Lung microvascular endothelial cell (primary cell): ENCODE measurements around the gene GLI3. TPM values are rescaled to one million over a fixed set of nuclear protein-coding genes. Genes with fewer than 3 reads are reported as not detected.

ENCODE experiments used
- DNase-seq, 2 donors: peaks; one replicate each; pipeline versions ENCODE4 v3.0.0 to v3.0.0-alpha.2; 2010; ENCODE audit warnings: low read depth in 2 of 2
- total RNA-seq: library from RNA; depleted of rRNA; stranded (reverse); fragments of >200 nt; gene quantifications from 2 replicates; pipeline ENCODE4 v1.2.1, GENCODE V29; 2014

Gene GLI3
- total RNA-seq, 1 donor from 2014 or later, result under 0.01 TPM

GRCh38 chr7:42143711-42144600 is 93.1 kb downstream of the GLI3 start:
- peak in 1 of 2 donors; percentile 20 for DNase-seq

DNA sequence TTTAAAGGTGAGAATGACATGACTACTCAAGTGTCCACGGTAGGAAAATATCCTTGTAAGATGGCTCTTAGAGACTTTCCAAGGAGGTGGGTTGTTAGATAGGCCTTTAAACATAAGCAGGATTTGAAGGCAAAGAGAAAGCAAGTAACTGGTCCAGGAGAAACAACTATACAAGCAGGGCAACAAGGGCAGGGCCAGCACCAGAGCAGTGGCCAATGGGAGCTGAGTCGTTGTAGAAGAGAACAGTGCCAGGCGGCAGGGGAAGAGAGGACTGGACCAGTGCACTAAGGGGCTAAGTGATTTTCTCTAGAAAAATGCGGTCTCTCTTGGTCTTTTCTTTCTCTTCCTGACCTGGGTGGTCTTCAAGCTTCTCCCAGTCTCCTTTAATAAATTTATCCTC is 94.9 kb downstream of the GLI3 start:
- no peak for DNase-seq

- DNase-seq, result no peak
These were observed 97.3 kb downstream of the GLI3 start for GRCh38 chr7:42139751-42140150.

DNA sequence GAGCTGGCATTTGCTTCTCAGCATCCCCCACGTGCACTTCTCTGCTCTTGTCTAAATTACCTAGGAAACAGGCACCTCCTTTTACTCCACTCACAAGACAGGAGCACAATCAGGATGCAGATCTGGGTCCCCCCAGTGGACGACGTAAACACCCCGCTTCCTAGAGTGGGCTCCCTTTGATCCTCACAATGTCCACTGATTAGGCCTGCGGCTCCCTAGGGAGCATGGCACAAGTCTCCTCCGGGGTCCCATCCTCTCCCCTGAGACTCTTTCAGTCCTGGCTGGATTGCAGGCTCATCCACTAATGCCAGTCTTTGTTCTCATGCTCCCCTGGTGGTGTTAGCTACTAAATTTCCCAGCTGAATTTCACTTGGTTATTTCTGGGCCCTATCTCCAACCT is 98.3 kb downstream of the GLI3 start:
- DNase-seq, result no peak

- peak in 1 of 2 donors; percentile 37 for DNase-seq
These were observed 99.1 kb downstream of the GLI3 start for GRCh38 chr7:42137941-42138340.

DNA sequence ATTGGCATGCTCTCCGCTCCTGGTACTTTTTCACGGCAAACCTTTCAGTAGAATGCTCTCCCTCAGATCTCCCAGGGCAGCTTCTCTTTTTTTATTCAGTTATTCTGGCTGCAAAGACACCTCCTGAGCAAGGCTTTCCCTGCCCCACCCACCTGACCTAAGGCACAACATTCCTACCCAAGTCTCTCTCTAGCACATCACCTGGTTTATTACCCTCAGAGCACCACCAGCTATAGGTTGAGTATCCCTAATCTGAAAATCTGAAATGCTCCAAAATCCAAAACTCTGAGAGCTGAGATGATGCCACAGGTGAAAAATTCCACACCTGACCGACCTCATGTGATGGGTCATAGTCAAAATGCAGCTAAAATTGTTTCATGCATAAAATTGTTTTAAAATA is 99.6 kb downstream of the GLI3 start:
- no peak for DNase-seq

- DNase-seq, result no peak
These were observed 101.3 kb downstream of the GLI3 start for GRCh38 chr7:42135728-42136127.

GRCh38 chr7:42134276-42134876 is 102.6 kb downstream of the GLI3 start:
- DNase-seq, result no peak

- no peak for DNase-seq
These were observed 103.7 kb downstream of the GLI3 start for GRCh38 chr7:42133321-42133720.

- peak in 1 of 2 donors; percentile 49 for DNase-seq
These were observed 108.3 kb downstream of the GLI3 start for GRCh38 chr7:42128703-42129102.

GRCh38 chr7:42127232-42127622 is 109.8 kb downstream of the GLI3 start:
- no peak for DNase-seq

GRCh38 chr7:42126475-42127231 is 110.4 kb downstream of the GLI3 start:
- DNase-seq, result no peak

- DNase-seq, result no peak
These were observed 111.7 kb downstream of the GLI3 start for GRCh38 chr7:42125321-42125720.

- DNase-seq, result peak in 1 of 2 donors; percentile 27
These were observed 113.3 kb downstream of the GLI3 start for GRCh38 chr7:42123716-42124115.

- no peak for DNase-seq
These were observed 116.8 kb downstream of the GLI3 start for GRCh38 chr7:42120191-42120590.

DNA sequence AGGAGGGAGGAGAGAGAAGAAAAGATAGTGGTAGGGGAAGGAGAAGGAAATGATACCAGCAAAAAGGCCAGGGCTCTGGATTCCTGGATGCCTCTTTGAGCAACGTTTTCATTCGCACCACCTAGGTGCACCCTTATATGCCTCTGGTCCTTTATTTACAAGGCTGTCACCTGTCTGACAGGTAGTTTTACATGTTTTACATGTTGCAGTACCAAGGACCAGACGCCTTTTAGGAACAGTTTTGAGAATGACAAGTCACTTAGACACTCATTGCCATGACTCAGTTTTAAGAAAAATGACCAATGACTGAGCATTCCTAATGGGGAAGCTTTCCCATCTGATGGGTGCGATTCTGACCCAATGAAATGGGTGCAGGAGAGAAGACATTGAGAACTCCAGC is 119.8 kb downstream of the GLI3 start:
- DNase-seq, result no peak

DNA sequence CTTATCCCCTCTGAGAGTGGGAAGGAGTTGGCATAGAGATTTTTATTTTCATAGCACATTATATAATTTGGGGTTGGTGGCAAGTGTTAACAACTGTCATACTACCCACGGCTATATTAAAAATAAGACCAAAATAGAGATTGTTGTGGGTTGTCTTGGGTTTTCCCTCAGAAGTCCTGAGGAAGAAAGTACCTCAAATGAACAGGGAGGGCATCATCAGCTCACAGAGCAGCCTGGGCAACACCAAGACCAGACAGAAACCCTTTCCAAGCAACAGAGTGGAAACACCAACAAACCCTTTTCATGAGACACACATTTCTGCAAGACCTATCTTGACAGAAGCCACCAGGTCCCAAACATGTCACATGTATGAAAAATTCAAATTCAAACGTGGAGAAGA is 121.2 kb downstream of the GLI3 start:
- no peak for DNase-seq

- no peak for DNase-seq
These were observed 126.7 kb downstream of the GLI3 start for GRCh38 chr7:42110333-42110732.

- no peak for DNase-seq
These were observed 128.0 kb downstream of the GLI3 start for GRCh38 chr7:42108803-42109528.

DNA sequence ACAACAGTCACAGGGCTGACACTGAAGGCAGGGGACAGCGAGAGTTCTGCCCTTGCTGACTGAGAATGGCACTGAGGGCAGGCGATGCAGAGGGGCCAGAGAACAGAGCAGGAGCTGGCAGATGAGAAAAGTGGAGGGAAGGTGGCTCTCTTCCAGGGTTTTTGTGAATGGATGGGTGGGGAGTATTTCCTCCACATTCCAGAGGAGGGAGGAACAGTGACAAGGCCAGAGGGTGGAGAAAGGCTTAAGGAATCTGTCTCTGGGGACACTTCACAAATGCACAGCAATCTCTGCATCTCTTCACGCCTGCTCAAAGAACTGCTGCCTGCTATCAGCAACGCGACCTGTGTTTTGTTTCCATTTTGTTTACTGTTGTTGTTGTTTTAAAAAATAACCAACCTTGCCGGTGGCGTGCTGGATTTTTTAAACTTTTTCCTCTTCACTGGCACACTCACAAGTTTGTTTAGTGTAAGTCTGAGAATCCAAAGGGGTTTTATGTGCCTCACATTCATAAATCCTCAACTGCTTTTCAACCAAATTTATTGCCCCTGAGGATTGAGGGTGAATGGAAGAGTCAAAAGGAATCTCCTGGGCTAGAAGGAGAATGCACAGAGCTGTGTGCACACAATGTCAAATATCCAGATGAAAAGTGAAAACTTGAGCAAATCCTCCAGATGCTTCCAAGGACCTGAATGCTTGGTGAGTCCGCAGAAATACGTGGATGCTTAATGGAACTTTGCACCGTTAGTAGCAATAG is 129.3 kb downstream of the GLI3 start:
- peak in 1 of 2 donors; percentile 21 for DNase-seq

- no peak for DNase-seq
These were observed 130.4 kb downstream of the GLI3 start for GRCh38 chr7:42106562-42106961.
